H1 (cell line): ENCODE measurements around the gene DUSP1. TPM values are rescaled to one million over a fixed set of nuclear protein-coding genes. Genes with fewer than 3 reads are reported as not detected.

ENCODE experiments used
- KDM4A ChIP-seq: IDR thresholded peaks from one replicate; pipeline ENCODE4 v1.7.1; 2012; ENCODE audit warnings: low read depth, mild to moderate bottlenecking, moderate library complexity, low read length, inconsistent platforms; ENCODE audit not compliant: severe bottlenecking
- NANOG ChIP-seq: IDR thresholded peaks from 2 replicates; pipeline ENCODE4 v1.6.1; 2011; ENCODE audit warnings: low read length, low read depth, mild to moderate bottlenecking, inconsistent platforms; ENCODE audit not compliant: insufficient read depth, poor library complexity, severe bottlenecking
- PHF8 ChIP-seq: fragments of 200-600 bp; sonication (generic); conservative IDR thresholded peaks from 2 replicates; pipeline ENCODE4 v1.7.1; 2012; ENCODE audit warnings: low read depth, mild to moderate bottlenecking, inconsistent platforms, low read length, moderate library complexity
- POU5F1 ChIP-seq: IDR thresholded peaks from 2 replicates; pipeline ENCODE4 v1.6.1; 2011; ENCODE audit warnings: low read depth, mild to moderate bottlenecking, low read length, moderate library complexity
- RNF2 ChIP-seq: fragments of 200-900, 300-1000 bp; sonication (generic); IDR thresholded peaks from 2 replicates; pipeline ENCODE4 v1.7.1; 2016; ENCODE audit warnings: borderline replicate concordance, low read depth, mild to moderate bottlenecking, antibody characterized with exemption, low read length; ENCODE audit not compliant: poor library complexity, severe bottlenecking; ENCODE audit errors: missing control alignments
- SIX5 ChIP-seq: IDR thresholded peaks from 2 replicates; pipeline ENCODE4 v1.6.1; 2011; ENCODE audit warnings: mild to moderate bottlenecking, low read depth, low read length
- TAF1 ChIP-seq: IDR thresholded peaks from 2 replicates; pipeline ENCODE4 v1.6.1; 2011; ENCODE audit warnings: mild to moderate bottlenecking, low read depth, low read length
- polyA plus RNA-seq, 7 experiments: library from polyadenylated mRNA; depleted of rRNA in 3 of 7; stranded (reverse) in 5 of 7; unstranded in 2 of 7; fragments of >200 nt in 5 of 7; fragments of 200-250 nt in 2 of 7; gene quantifications; 1 replicate in 5 of 7; 2 replicates in 1 of 7; 4 replicates in 1 of 7; pipeline versions ENCODE4 v1.2.1 to v1.2.3, GENCODE V29; 2011 to 2013; ENCODE audit warnings: missing spikeins in 2 of 7, mixed read lengths in 2 of 7
- total RNA-seq: library from RNA; stranded (reverse); fragmentation: NEBNext Ultra II Directional; extraction: Animal tissue kit (Norgen Biotek cat#: 25700); gene quantifications from 2 replicates; pipeline ENCODE4 v1.2.1, GENCODE V29; 2021

The DUSP1 gene
- total and polyA plus RNA-seq, 2 of the 8 experiments (the other 6 are each of a cell fraction or from before 2014, with no cell fraction given): 6.5 to 11.7 TPM

- no peak for TF ChIP-seq RNF2
- TF ChIP-seq PHF8: no peak
- no peak for TF ChIP-seq TAF1
- TF ChIP-seq NANOG: no peak
- TF ChIP-seq POU5F1: no peak
- TF ChIP-seq SIX5: no peak
- no peak for TF ChIP-seq KDM4A
- TF ChIP-seq, all 59 proteins: peak for 0
Measured at GRCh38 chr5:172820046-172820767, 49.2 kb upstream of the DUSP1 start (continued).
